Astrocyte of the spinal cord (primary cell): ENCODE results near the gene FBN1.

ENCODE experiments used
- DNase-seq: peaks from one replicate; pipeline ENCODE4 v3.0.0; 2011; ENCODE audit warnings: low read depth, low spot score
- H3K4me3 ChIP-seq: 2 replicates; pipeline ENCODE4 v1.5.1; 2011; ENCODE audit warnings: low read depth, mild to moderate bottlenecking, low read length, moderate library complexity
- CTCF ChIP-seq: IDR thresholded peaks from 2 replicates; pipeline ENCODE4 v1.5.1; 2012; ENCODE audit warnings: low read depth, mild to moderate bottlenecking, low read length, inconsistent platforms
- in situ Hi-C: cut with HindIII; loops from 2 replicates; pipeline ENCODE4 v1.10.0; 2017; ENCODE audit warnings: low sequenced_read_pairs

FBN1 gene

DNA sequence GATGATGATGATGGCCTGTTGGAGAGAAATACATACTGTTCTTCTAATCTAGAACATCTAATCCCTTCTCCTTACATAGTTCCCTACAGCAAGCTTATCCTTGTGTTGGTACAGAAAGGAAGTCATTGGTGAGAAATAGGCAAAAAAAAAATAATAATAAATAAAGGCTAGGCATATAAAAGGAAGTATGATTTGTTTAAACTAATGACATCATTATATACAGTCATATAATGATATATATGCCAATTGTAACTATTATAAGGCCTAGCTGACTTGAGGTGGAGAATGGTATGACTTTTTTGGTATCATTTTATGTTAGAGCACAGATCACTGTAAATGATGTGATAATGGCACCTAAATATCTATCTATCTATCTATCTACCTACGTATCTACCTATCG lies 171.8 kb downstream of the FBN1 start:
- no peak for TF ChIP-seq CTCF
- in situ Hi-C loops, result no loop called here
- DNase-seq, result no peak
- H3K4me3 ChIP-seq, result no peak overlapping the region

GRCh38 chr15:48472756-48473155 lies 172.8 kb downstream of the FBN1 start:
- no peak for TF ChIP-seq CTCF
- DNase-seq, result peak; percentile 37
- in situ Hi-C loops, result no loop called here
- no peak overlapping the region for H3K4me3 ChIP-seq

DNA sequence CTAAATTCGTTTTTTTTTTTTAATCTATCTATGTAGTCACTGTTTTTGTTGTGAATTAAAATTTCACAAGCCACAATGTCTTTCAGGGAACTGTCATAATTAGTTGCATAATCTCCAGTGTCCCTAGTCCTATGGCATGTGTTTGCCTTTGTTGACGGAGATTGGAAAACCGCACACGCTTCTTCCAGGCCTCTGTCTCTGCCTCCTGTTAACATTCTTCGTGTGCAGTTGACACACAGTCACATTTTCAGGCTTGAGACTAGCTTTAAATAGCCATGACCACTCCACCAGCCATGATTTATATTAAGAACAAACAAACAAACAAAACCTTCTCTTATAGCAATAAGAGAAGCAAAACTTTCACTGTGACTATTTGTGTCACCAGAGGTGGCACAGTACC lies 174.4 kb downstream of the FBN1 start:
- DNase-seq, result no peak
- no peak overlapping the region for H3K4me3 ChIP-seq
- no peak for TF ChIP-seq CTCF
- in situ Hi-C loops, result no loop called here

- in situ Hi-C loops, result no loop called here
- no peak overlapping the region for H3K4me3 ChIP-seq
- no peak for DNase-seq
- no peak for TF ChIP-seq CTCF
Measured at GRCh38 chr15:48470096-48470495, 175.4 kb downstream of the FBN1 start.

DNA sequence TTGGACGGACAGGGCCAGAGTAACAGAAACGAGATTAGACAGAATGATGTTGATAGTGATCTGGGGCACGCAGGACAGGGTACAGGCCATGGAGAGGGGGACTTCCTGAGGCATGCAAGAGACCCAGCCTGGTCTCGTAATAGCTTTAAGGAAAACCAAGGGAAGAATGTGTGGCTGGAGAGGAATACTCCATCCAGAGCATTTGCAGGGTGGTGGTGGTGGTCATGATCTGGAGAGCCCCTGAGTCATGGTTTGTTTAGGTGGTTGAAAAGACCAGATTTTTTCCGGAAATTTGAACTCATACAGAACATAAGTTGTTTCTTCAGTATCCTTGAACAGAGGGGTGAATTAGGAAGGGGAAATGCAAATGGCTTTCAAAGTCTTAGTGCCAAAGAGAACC lies 175.8 kb downstream of the FBN1 start:
- in situ Hi-C loops, result no loop called here
- TF ChIP-seq CTCF, result no peak
- no peak overlapping the region for H3K4me3 ChIP-seq
- peak; percentile 24 for DNase-seq

GRCh38 chr15:48469271-48469670 lies 176.2 kb downstream of the FBN1 start:
- no peak for TF ChIP-seq CTCF
- peak; percentile 41 for DNase-seq
- in situ Hi-C loops, result no loop called here
- H3K4me3 ChIP-seq, result no peak overlapping the region

DNA sequence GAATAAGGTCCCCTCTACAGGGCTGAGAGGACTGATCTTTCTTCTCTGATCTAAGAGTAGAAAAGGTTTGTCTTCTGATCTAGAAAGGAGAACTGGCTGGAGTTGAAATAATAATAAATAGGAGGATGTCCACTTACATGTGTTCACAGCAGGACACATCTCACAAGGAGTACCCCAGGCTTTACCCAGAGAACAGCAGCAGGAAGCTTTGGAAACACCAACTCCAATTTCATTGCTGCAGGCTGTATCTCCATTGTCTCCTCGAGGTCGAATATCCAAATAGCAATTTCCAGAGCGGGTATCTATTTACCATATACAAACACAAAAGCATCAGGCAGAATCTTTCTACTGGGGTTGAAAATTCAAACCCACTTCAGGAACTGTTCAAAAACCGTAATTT lies 177.7 kb downstream of the FBN1 start:
- no peak for TF ChIP-seq CTCF
- no peak overlapping the region for H3K4me3 ChIP-seq
- in situ Hi-C loops, result no loop called here
- DNase-seq, result peak; percentile 43
